ENCODE results near the gene MCF2.

GRCh38 chrX:139708067-139708466 is at the start of gene MCF2:
- TF ChIP-seq POLR2A (IDR thresholded peaks at IDR 0.05) (no peak), CTCF (IDR thresholded peaks at IDR 0.05) (no peak)
